RKO (cell line): Measurements from ENCODE around the gene SEC14L5.
A peak's percentile ranks its signal among the peaks of the same experiment; 100 is the strongest.
"Not testable (repeated sequence)": the region's sequence is repeated elsewhere in the genome, so short reads cannot be mapped to it uniquely, and the experiment has no call there.

Experiments
- DNase-seq: peaks from one replicate; pipeline ENCODE4 v3.0.0-alpha.2; 2016; ENCODE audit warnings: low spot score

Gene SEC14L5

DNA sequence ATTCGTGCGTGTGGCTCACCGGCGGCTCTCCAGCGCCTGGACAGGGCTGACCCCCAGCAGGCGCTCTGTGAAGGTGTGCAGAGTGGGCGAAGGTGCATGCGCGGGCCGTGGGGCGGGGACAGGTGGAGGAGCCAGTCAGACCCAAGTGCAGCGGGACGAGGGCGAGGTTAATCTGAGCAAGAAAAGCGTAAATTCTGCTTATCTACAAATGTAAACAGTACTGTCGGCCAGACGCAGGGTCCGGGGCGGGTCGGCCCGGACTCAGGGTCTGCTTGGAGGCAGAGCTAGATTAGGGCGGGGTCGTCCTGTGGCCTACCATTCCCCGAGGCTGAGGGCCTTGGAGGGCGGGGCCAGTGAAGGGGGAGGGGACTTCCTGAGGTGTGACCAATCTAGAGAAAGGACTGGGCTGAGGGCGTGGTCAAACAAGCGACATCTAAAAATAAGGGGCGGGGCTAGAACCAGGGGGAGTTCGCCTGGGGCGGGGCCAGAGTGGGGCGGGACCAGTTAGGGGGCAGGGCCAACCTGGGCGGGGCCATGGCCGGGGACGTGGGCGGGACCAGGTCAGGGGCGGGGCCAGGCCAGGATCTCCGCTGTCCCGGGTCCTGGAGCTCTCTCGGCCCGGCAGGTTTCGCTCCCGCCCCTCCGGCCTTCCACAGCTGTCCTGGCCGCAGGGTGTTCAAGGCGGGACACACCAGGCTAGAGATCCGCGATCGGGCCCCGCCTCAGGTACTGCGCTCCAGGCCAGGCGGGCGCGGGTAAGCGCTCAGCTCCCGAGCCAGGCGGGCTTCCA is at the start of gene SEC14L5:
Gene SEC14L5, plus strand, starts transcription at position 611 of the 790 bp plus-strand sequence. CDS start 994 bp downstream, outside the sequence.
- DNase-seq, result peak; percentile 95

DNA sequence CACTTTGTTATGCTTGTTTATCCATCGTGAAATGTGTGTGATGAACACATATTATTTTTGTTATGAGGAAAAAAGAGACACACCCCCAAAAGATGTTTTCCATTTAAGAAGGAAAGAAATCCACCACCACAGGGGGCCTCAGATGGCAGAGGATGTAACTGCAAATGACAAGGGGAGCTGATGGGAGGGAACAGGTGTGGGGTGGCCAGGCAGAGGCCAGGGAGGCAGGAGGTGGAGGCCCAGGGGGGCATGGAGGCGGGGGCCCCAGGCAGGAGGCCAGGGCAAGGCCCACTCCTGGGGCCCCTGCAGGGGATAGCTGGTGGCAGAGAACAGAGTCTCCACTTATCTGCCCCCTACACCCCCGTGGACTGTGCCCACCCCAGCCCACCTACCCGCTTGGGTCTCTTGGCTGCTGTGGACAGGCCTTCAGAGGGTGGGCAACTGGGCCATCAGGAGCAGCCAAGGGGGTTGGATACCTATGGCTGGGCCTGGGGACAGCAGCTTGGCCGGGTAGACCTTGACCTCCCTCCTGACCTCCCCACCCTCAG is 49.2 kb upstream of the SEC14L5 start:
- DNase-seq, result no peak

DNA sequence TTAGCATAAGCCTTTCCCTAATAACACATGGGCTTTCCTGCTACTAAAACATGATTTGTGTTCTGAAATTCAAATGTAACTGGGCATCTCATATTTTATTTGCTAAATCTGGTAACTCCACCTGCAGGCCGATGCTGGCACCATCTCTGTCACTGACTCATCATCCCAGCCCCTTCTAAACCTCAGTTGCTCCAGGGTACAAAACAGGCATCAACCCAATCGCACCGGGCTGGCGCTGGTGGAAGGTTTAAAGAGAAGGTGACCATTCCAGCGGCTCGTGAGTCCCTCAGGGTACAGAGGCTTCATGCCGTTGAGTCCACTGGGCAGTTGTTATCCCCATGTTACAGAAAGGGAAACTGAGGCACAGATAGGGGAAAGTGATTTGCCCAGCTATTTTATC is 48.3 kb upstream of the SEC14L5 start:
- DNase-seq, result no peak

DNA sequence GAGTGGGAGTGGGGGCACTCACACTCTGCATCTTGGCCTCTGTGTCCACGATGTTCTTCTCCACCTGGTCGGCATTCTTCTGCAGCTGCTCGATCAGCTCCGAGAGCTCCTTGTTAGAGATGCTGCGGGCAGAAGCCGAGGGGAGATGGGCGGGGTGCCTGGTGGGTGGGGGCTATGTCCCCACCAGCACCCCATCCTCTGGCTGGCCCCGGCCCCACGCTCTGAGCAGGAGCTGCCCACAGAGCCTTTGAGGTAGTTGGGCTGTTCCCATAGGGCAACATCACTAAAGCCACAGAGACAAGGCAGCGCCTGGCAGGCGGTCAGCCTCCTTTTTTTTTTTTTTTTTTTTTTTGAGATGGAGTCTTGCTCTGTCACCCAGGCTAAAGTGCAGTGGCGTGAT is 47.3 kb upstream of the SEC14L5 start:
- no peak for DNase-seq

DNA sequence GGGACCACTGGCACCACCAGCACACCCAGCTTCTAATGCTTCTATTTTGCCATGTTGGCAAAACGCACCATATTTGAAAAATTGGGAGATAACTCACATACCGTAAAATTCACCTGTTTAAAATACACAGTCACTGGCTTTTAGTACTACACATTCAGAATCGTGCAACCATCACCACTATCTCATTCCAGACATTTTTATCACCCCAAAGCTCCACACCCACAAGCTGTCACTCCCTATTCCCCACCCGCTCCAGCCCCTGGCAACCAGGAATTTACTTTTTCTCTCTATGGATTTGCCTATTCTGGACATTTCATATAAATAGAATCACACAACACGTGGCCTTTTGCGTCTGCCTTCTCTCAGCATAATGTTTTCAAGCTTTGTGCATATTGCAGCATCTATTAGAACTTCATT is 46.2 kb upstream of the SEC14L5 start:
- no peak for DNase-seq

DNA sequence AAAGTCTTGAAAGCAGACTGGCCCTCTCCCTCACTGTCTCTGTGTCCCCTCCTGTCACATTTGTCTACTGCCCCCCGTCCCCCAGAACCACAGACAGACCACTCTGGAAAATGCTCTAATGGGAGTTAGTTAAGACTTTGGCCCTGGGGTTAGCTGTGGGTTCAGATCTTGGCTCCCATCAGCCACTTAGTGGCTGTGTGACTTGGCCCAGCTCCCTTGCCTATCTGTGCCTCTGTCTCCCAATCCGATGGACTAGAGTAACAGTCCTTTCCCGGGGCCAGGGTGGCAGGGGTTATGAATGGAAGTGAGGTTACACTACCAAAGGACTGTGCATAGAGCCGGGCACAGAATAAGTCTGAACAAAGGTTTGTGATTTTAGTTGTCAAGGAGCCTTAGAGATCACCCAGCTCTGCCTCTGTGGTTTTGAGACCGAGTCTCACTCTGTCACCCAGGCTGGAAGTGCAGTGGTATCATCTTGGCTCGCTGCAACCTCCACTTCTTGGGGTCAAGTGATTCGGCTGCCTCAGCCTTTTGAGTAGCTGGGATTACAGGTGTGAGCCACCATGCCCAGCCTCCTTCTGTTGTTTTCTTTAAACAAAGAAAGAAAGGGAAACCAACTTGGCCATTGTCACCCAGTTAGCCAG is 44.9 kb upstream of the SEC14L5 start:
- no peak for DNase-seq

DNA sequence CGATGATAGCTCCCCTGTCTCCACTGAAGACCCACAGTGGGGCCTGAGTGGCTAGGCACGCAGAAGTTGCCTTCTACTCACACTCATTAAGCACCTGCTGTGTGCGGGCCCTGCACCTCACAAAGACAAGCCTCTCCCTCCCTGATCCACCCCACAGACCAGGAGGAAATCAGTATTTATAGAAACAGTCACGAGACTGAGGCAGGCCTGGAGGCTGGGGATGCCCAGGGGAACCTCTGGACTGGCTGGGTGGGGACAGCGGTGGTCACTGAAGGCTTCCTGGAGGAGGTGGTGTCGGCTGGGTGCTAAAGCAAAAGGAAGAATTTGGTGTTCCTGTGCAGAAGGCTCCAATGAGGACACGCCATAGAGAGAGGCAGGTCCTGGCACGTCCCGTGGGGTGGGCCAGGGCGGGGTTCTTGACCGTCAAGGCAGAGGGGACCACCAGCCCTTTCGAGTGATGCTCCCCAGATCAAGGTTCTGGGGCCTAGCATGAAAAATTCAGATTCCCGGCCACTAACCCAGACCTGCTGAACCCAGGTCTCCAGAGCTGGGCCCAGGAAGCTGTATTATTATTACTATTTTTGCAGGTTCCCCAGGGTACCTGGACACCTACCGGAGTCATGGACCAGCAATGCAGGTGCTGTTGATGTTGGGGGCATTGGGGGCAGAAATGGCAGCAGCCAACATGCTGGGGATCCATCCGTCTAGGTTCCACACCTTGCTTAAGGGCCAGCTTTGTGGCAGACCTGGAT is 44.2 kb upstream of the SEC14L5 start:
- DNase-seq, result no peak

DNA sequence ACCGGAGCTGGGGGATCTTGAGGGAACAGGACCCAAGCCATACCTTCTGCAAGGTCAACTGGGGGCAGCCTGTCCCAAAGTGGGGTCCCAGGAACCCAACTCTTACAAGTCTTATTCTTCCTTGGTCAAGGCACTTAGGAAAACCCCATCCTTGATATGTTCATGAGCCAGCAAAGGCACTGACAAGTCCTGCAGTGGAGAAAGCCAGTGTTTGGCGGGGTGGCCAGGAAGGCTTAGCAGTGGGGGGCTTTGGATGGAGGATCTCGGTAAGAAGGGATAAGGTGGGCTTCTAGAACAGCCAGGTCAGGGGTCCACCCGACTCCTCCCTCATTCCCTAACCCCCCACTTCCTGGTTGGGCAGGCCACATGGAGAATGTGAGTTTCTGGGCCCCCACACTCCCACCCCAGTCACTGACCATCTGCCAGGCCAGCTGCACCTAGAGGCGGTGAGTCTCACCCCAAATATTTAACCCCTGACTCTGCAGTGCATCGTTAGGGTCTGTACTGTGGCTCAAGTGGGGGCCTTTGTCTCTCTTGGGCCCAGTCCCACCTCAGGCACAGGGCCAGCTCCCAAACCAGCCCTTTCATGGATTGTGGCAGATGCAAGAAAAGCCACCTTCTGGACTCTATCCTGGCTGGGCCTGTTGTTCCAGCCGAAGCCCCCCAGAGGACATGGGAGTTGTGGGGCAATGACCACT is 43.5 kb upstream of the SEC14L5 start:
- DNase-seq, result no peak

DNA sequence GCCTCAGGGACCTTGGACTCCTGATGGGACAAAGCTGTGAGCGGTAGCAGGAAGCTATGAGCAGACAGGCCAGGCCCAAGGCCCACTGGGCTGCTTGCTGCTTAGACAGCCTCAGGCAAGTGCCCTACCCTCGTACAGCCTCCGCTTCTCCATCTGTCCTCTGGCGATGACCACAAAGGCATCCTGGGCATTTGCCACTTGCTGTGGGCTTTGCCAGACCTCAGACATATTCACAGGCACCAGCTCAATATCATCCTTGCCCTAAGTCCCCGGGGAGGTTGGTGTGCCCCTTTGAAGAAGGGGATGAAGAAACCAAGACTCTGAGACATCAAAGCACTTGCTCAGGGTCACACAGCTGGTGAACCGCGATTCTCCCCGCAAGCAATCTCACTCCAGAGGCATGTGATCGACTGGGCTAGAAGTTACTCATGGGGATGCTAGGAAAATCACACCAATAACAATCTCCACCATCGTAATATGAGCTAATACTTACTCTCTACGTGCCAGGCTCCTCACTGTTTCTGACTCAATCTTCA is 42.8 kb upstream of the SEC14L5 start:
- peak; percentile 66 for DNase-seq

DNA sequence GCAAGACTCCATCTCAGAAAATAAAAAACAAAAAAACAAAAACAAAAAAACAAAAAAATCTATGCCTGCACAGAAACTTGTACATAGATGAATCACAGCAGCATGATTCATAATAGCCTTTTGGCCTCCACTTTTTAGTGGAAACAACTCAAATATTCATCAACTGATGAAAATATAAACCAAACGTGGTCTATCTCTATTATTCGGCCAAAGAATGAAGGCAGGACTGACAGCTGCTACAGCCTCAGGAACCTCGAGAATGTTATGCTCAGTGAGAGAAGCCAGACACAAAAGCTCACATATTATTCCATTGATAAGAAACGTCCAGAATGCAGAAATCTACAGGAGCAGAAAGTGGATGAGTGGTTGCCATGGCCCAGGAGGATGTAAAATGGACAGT is 41.0 kb upstream of the SEC14L5 start:
- DNase-seq, result no peak

DNA sequence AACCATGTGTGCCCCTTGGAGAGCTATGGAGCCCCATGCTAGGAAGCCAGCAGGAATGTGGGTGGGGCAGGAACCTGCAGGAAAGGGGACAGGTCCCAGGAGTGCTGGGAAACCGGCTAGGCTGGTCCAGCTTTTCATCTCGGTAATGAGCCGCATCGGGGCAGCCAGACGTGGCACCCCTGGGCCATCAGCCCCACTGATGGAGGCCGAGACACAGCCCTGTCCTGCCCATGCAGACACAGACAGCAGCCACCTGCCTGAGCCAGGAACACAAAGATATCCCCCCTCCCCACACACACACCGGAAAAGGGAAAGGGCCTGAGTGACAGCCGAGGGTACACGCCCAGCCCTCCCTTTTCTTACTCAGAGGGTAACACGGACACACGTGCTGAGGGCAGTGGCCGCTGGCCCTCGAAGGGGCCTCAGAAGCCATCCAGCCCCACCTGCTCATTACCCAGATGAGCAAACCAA is 39.3 kb upstream of the SEC14L5 start:
- no peak for DNase-seq

DNA sequence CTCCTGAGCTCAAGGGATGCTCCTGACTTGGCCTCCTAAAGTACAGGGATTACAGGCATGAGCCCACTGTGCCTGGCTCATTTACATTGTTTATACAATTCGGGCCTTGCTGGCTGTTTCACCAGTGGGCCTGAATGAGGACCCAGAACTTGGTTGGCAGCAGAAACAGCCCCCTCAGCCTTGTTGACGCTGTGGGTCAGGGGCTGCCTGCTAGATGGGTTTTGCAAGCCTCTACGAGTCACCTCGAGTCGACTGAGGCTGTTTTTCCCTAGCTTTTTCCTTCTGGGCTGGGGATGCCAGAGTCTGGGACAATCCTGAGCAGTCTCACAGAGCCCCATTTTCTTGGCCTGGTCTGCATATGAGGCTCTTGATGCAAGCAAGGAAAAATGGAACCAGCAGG is 37.3 kb upstream of the SEC14L5 start:
- DNase-seq, result no peak

DNA sequence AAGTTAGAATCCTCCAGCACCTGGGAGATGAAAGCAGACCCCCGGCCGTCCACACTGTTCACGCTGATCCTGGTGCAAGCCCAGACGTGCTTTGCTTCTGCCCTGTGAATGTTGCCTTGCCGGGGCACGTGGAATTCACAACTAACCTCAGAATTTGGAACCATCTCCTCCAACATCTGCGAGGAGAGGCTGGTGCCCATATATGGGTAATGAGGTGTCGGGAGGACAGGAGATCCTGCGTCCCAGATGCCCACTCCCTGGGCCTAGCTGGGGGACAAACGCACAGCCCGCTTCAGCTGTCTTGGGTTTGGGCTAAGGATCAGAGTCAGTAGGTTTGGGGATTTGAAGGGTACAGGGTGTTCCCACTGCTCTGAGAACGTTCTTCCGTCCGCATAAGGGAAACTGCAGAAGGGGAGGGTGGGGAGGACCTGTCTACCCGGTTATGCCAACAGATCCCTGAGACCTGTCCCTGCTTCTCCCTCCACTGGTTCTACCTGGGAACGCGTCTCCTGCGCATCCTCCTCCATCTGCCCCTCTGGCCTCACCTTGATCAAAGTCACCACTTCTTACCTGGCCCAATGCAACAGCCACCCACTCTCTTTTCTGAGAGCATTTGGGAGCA is 35.3 kb upstream of the SEC14L5 start:
- no peak for DNase-seq

DNA sequence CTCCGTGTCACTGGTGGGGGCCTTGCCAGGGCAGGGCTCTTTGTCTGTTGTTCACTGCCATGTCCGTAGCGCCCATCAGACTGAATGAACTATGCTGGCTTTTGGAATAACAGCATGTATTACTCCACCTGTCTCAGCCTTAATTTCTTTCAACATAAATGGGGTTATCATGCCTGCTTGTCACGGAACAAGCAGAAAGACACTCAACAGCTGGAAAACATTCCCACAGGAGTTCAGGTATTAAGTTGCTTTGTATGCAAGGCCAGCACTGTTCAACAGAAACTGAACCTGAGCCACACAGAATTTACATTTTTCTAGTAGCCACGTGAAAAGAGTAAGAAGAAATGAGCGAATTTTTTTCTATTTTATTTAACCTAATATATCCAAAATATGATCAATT is 34.3 kb upstream of the SEC14L5 start:
- DNase-seq, result no peak

DNA sequence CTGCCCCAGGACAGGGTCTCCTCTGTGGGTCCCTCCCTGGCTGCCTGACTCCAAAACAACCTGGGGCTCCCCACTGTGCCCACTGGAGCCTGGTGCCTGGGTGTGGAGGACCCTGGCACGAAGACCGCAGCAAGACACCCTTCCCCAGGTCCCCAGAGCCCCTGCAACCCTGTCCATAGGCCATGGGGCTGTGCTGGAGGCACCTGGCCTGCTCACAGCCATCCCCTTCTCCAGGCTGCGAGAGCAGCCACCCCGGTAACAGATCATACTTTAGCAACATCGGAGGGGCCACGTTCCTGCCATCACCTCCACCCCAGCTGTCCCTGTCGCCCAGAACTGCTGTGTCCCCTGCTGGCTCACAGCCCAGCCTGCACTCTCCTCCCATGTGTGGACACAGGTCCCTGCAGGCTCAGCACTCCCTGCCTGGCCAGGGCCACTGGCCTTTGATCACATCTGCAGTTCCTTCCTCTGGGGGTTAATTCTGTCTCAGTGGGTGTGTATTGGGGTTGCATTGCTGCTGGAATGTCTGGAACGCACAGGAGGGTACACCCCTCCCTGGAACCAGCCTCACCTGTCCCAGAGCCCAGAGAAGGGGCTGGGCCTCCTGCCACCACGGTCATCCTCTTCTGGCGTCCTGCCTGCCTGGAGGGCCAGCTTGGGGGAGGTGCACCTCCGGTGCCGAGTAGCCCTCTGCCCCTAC is 33.4 kb upstream of the SEC14L5 start:
- no peak for DNase-seq

DNA sequence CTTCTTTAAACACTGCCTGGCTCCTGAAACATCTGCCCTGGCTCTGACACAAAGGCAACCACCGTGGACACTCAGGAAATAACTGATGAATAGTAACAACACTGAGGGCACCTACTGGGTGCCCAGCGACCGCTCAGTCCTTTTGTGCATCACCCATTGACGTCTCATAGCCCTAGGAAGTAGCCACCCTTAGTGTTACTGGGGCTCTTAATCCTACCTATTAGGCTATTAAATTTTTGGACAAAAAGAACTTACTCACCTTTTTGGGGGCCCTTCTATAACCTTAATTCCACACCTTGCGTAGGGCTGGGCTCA is 32.9 kb upstream of the SEC14L5 start:
- no peak for DNase-seq

DNA sequence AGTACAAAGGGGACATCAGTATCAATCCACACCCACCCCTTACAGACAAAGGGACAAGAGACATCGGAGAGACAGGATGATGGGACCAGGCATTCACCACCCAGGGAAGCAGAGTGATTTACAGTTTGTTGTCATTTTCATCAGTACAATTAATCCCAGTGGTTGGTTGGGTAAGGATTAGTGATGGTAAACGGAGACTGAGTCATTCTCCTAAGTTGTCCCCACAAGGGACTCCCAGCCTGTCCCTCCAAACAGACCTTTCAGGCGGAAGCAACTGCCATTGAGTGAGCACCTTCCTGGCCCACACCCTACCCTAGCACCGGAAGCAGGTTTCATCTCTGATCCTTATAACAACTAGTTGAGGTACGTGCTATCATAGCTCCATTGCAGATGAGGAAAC is 32.3 kb upstream of the SEC14L5 start:
- DNase-seq, result no peak

DNA sequence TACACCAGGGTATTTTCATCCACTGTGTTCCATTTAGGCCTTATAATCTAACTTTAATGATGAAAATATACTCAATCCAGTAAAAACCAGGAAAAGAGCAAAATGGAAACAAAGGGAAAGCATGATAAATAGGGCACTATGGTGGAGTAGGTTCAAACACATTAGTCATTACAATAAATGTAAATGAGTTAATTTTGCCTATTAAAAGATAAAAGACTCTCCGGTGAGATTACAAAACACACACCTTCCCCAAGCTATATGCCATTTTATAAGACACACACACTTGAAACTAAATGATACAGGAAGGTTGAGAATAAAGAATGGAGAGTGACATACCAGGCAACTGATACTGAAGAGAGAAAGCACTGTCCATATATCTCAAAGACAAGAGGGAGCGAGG is 31.2 kb upstream of the SEC14L5 start:
- no peak for DNase-seq

DNA sequence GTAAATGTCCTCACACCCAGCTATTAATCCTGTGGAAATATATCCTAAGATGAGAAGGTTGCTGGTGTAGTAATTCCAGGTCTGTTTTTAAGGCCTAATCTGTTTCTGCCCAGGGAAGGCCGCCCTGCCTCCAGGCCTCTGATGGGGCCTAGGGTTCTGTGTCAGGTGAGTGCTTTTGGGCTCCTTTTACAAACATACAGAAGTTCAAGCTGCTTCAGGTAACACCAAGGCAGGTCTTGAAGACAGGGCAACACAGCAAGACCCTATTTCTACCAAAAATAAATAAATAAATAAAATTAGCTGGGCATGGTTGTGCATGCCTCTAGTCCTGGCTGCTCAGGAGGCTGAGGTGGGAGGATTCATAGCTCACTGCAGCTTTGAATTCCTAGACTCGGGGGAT is 30.5 kb upstream of the SEC14L5 start:
- no peak for DNase-seq

DNA sequence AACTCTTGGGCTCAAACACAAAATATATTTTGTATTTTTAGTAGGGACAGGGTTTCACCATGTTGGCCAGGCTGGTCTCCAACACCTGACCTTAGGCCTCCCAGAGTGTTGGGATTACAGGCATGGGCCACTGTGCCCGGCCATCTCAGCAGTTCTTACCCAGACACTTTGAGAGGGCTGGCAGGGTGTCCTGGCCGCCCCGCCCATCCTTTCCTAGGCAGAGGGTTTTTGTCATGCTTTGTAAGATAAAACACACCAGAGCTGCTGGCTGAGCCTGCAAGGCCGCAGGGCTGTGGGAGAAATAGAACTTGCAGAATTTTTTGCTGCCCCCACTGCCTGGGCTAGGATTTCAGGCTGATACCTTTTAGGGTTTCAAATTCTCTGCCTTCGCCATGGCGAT is 29.9 kb upstream of the SEC14L5 start:
- DNase-seq, result no peak

DNA sequence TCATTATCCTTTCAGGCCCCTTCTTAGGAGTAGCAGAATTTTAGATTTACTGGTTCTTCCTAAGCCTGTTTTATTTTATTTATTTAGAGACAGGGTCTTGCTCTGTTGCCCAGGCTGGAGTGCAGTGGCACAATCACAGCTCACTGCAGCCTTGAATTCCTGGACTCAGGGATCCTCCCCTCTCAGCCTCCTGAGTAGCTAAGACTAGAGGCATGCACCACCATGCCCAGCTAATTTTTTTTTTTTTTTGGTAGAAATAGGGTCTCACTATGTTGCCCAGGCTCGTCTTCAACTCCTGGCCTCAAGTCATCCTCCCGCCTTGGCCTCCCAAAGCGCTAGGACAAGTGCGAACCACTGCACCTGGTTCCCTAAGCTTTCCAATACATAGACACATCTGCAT is 28.5 kb upstream of the SEC14L5 start:
- not testable (repeated sequence) for DNase-seq
